Measurements from ENCODE around the gene PDE4B. TPM values are rescaled to one million over a fixed set of nuclear protein-coding genes. Genes with fewer than 3 reads are reported as not detected.

Gene PDE4B
- total and polyA plus RNA-seq, 12 donors: 1.2 to 14.9 (median 3.9) TPM

GRCh38 chr1:65979136-65980044 is 186.7 kb downstream of the PDE4B start:
- TF ChIP-seq POLR2A (IDR thresholded peaks at IDR 0.05): no peak
- TF ChIP-seq CTCF (IDR thresholded peaks at IDR 0.05): no peak
- no peaks in the 10 kb centered on the region for H3K36me3 ChIP-seq (replicated peaks in 1 of 2)
- no peaks in the 10 kb centered on the region for H3K4me1 ChIP-seq (replicated peaks in 1 of 2)
- no peaks in the 10 kb centered on the region for H3K9me3 ChIP-seq (replicated peaks in 1 of 3)
- H3K27ac ChIP-seq: no peak overlapping the region
- intact Hi-C loops (cut with DNase I): no loop called here
- WGBS, 4 donors: 68 to 72% (median 70%) methylated on average over 7 of the region's 7 CpGs
- DNase-seq: no peak
- H3K27me3 ChIP-seq: no peaks in the 10 kb centered on the region
- no peak overlapping the region for H3K4me3 ChIP-seq

- TF ChIP-seq POLR2A (IDR thresholded peaks at IDR 0.05) (no peak), CTCF (IDR thresholded peaks at IDR 0.05) (no peak)
- WGBS, 4 donors: 63 to 80% (median 75%) methylated on average over 2 of the region's 2 CpGs
- intact Hi-C loops (cut with DNase I): no loop called here
- Histone ChIP-seq H3K4me1 (replicated peaks in 1 of 2) (no peaks in the 10 kb centered on the region), H3K9me3 (replicated peaks in 1 of 3) (no peaks in the 10 kb centered on the region), H3K27ac (no peak overlapping the region), H3K4me3 (no peak overlapping the region), H3K36me3 (replicated peaks in 1 of 2) (no peaks in the 10 kb centered on the region), H3K27me3 (no peaks in the 10 kb centered on the region)
- no peak for DNase-seq
Measured at GRCh38 chr1:65980237-65980636, 187.5 kb downstream of the PDE4B start.

- WGBS, 4 donors: 74 to 77% (median 75%) methylated on average over 5 of the region's 5 CpGs
- no peaks in the 10 kb centered on the region for H3K27me3 ChIP-seq
- intact Hi-C loops (cut with DNase I): no loop called here
Measured at GRCh38 chr1:65983500-65983899, 190.8 kb downstream of the PDE4B start.

More at GRCh38 chr1:65983500-65983899, 190.8 kb downstream of the PDE4B start:
- no peak for DNase-seq
- no peak overlapping the region for H3K4me3 ChIP-seq
- no peak overlapping the region for H3K27ac ChIP-seq
- H3K4me1 ChIP-seq (replicated peaks in 1 of 2): no peaks in the 10 kb centered on the region
- TF ChIP-seq POLR2A (IDR thresholded peaks at IDR 0.05) (no peak), CTCF (IDR thresholded peaks at IDR 0.05) (no peak)
- no peaks in the 10 kb centered on the region for H3K36me3 ChIP-seq (replicated peaks in 1 of 2)
- H3K9me3 ChIP-seq (replicated peaks in 1 of 3): no peaks in the 10 kb centered on the region
